ENCODE data around the gene DLX4. TPM values are rescaled to one million over a fixed set of nuclear protein-coding genes. Genes with fewer than 3 reads are reported as not detected.

The DLX4 gene
- total RNA-seq (1 to 10 TPM in 2 of 5 experiments, under 1 TPM in 3; 0.34 to 1.6 (median 0.74) TPM), polyA plus RNA-seq (not detected), total RNA-seq (0.40 reads per million)

- DNase-seq (peak in 2 of 9 donors; percentile 20 to 28), ATAC-seq (no peak)
- peaks cover 9 to 33% of the 10 kb centered on the region in 2 donors for H3K4me1 ChIP-seq (ENCODE audit: control insufficient read depth in 2 of 2, insufficient read depth in 2 of 2, low read length in 2 of 2)
- CTCF ChIA-PET: no interaction called here
- H3K4me1 Mint-ChIP-seq: peaks cover 21 to 73% (median 50%) of the 10 kb centered on the region in 7 donors
- peak within 1 kb of the TSS; percentile 81 for H3K4me3 ChIP-seq (ENCODE audit: low read length)
- POLR2A ChIA-PET: interaction anchor here (1.4 kb wide), 1 partner anchor 15 kb away, joined by 3 read pairs; no protein-coding TSS in a partner anchor
- intact Hi-C loops (cut with micrococcal nuclease): loop anchor here (2.0 to 10.0 kb wide), 5 partner anchors 26 to 1354 kb away; partner anchors contain the start of genes NGFR (in 2 of the 2), DLX3 (in 1 of the 2), HOXB7 (in 1 of the 2) and HOXB8 (in 1 of the 2)
- peaks cover 11 to 35% of the 10 kb centered on the region in 2 donors for H3K27me3 ChIP-seq (ENCODE audit: control insufficient read depth in 2 of 2, insufficient read depth in 2 of 2, low read length in 2 of 2)
- H3K27ac Mint-ChIP-seq: peak within 1 kb of the TSS; percentile 36 to 91 (median 59)
- H3K9me3 Mint-ChIP-seq: peaks cover 0 to 19% (median 8%) of the 10 kb centered on the region in 11 donors
- H3K9me3 ChIP-seq (ENCODE audit: control insufficient read depth in 2 of 3, low read length in 3 of 3): no peaks in the 10 kb centered on the region
- H3K36me3 ChIP-seq (ENCODE audit: control insufficient read depth in 2 of 3, insufficient read depth in 3 of 3, low read length in 3 of 3): no peaks in the 10 kb centered on the region
- peaks cover 59 to 93% (median 67%) of the 10 kb centered on the region in 5 donors for H3K27me3 Mint-ChIP-seq
- H3K27ac ChIP-seq (ENCODE audit: low read depth, low read length): no peak within 1 kb of the TSS
- H3K4me3 Mint-ChIP-seq: peak within 1 kb of the TSS; percentile 82 to 94 (median 90)
- peaks cover 0 to 5% (median 3%) of the 10 kb centered on the region in 5 donors for H3K36me3 Mint-ChIP-seq
Observed at GRCh38 chr17:49969134-49969759, at the start of gene DLX4. Gene DLX4 (plus strand): TSS chr17:49969190. CDS start chr17:49969469, 279 bp downstream.

- no peak overlapping the region for H3K27ac Mint-ChIP-seq
- no peak overlapping the region for H3K4me3 ChIP-seq (ENCODE audit: low read length)
- H3K4me3 Mint-ChIP-seq: no peak overlapping the region
- DNase-seq: no peak
- no peaks in the 10 kb centered on the region for H3K36me3 ChIP-seq (ENCODE audit: control insufficient read depth in 2 of 3, insufficient read depth in 3 of 3, low read length in 3 of 3)
- peaks cover 14 to 38% (median 21%) of the 10 kb centered on the region in 5 donors for H3K27me3 Mint-ChIP-seq
- H3K27me3 ChIP-seq (ENCODE audit: control insufficient read depth in 2 of 2, insufficient read depth in 2 of 2, low read length in 2 of 2): no peaks in the 10 kb centered on the region
- intact Hi-C loops (cut with micrococcal nuclease): no loop called here
- ATAC-seq: no peak
- H3K4me1 ChIP-seq (ENCODE audit: control insufficient read depth in 2 of 2, insufficient read depth in 2 of 2, low read length in 2 of 2): no peaks in the 10 kb centered on the region
- CTCF ChIA-PET: no interaction called here
- peaks cover 0 to 2% (median 0%) of the 10 kb centered on the region in 7 donors for H3K4me1 Mint-ChIP-seq
- peaks cover 0 to 1% (median 0%) of the 10 kb centered on the region in 11 donors for H3K9me3 Mint-ChIP-seq
- no peak overlapping the region for H3K27ac ChIP-seq (ENCODE audit: low read depth, low read length)
- no peaks in the 10 kb centered on the region for H3K9me3 ChIP-seq (ENCODE audit: control insufficient read depth in 2 of 3, low read length in 3 of 3)
- H3K36me3 Mint-ChIP-seq: no peaks in the 10 kb centered on the region
- POLR2A ChIA-PET: no interaction called here
Observed at GRCh38 chr17:49920030-49920769, 48.8 kb upstream of the DLX4 start.

GRCh38 chr17:49922095-49922494 lies 46.9 kb upstream of the DLX4 start:
- H3K27ac Mint-ChIP-seq: peak overlapping the region in 1 of 9 donors; percentile 26
- CTCF ChIA-PET: no interaction called here

GRCh38 chr17:49924116-49924515 lies 44.9 kb upstream of the DLX4 start:
- CTCF ChIA-PET: no interaction called here
- POLR2A ChIA-PET: no interaction called here
- peaks cover 0 to 37% (median 15%) of the 10 kb centered on the region in 5 donors for H3K27me3 Mint-ChIP-seq

More at GRCh38 chr17:49922095-49922494, 46.9 kb upstream of the DLX4 start:
- no peak for ATAC-seq
- Histone ChIP-seq H3K4me3 (ENCODE audit: low read length) (no peak overlapping the region), H3K9me3 (ENCODE audit: control insufficient read depth in 2 of 3, low read length in 3 of 3) (no peaks in the 10 kb centered on the region), H3K4me1 (ENCODE audit: control insufficient read depth in 2 of 2, insufficient read depth in 2 of 2, low read length in 2 of 2) (no peaks in the 10 kb centered on the region), H3K36me3 (ENCODE audit: control insufficient read depth in 2 of 3, insufficient read depth in 3 of 3, low read length in 3 of 3) (no peaks in the 10 kb centered on the region), H3K27ac (ENCODE audit: low read depth, low read length) (no peak overlapping the region), H3K27me3 (ENCODE audit: control insufficient read depth in 2 of 2, insufficient read depth in 2 of 2, low read length in 2 of 2) (no peaks in the 10 kb centered on the region)
- Mint-ChIP-seq H3K4me3 (no peak overlapping the region), H3K27me3 (peaks cover under 1 to 29% (median 12%) of the 10 kb centered on the region in 5 donors), H3K4me1 (no peaks in the 10 kb centered on the region), H3K36me3 (no peaks in the 10 kb centered on the region), H3K9me3 (peaks cover 0 to 1% (median 0%) of the 10 kb centered on the region in 11 donors)
- intact Hi-C loops (cut with micrococcal nuclease): no loop called here
- DNase-seq: no peak
- POLR2A ChIA-PET: no interaction called here

DNA sequence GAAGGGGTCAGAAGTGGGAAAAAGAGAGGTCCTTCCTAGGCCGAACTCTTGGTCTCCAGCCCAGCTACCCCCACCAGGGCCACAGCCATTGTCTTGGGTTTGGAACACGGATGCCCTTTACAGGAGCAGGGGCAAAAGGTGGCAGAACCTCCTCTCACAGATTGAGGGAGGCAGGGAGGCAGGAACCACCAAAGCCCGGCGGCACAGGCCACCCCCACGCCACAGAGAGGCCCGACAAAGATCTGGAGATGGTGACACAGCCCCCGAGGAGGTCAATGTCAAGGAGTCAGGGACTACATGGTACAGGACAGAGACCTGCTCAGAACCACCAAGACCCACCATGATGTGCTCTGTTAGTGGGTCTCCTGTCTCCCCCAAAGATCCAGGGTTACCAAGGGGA lies 44.4 kb upstream of the DLX4 start:
- Mint-ChIP-seq H3K4me1 (peaks cover 0 to 2% (median 0%) of the 10 kb centered on the region in 7 donors), H3K27ac (peak overlapping the region in 1 of 9 donors; percentile 70), H3K9me3 (peaks cover 0 to 1% (median 0%) of the 10 kb centered on the region in 11 donors), H3K4me3 (no peak overlapping the region), H3K36me3 (no peaks in the 10 kb centered on the region), H3K27me3 (peaks cover 0 to 38% (median 15%) of the 10 kb centered on the region in 5 donors)
- no peaks in the 10 kb centered on the region for H3K9me3 ChIP-seq (ENCODE audit: control insufficient read depth in 2 of 3, low read length in 3 of 3)
- no peaks in the 10 kb centered on the region for H3K27me3 ChIP-seq (ENCODE audit: control insufficient read depth in 2 of 2, insufficient read depth in 2 of 2, low read length in 2 of 2)
- ChIA-PET CTCF (no interaction called here), POLR2A (no interaction called here)
- DNase-seq (no peak), ATAC-seq (no peak)
- H3K4me3 ChIP-seq (ENCODE audit: low read length): no peak overlapping the region
- no peaks in the 10 kb centered on the region for H3K36me3 ChIP-seq (ENCODE audit: control insufficient read depth in 2 of 3, insufficient read depth in 3 of 3, low read length in 3 of 3)
- no peaks in the 10 kb centered on the region for H3K4me1 ChIP-seq (ENCODE audit: control insufficient read depth in 2 of 2, insufficient read depth in 2 of 2, low read length in 2 of 2)
- no peak overlapping the region for H3K27ac ChIP-seq (ENCODE audit: low read depth, low read length)
- intact Hi-C loops (cut with micrococcal nuclease): no loop called here

More at GRCh38 chr17:49924116-49924515, 44.9 kb upstream of the DLX4 start:
- no peak overlapping the region for H3K27ac Mint-ChIP-seq
- Histone ChIP-seq H3K4me3 (ENCODE audit: low read length) (no peak overlapping the region), H3K36me3 (ENCODE audit: control insufficient read depth in 2 of 3, insufficient read depth in 3 of 3, low read length in 3 of 3) (no peaks in the 10 kb centered on the region), H3K9me3 (ENCODE audit: control insufficient read depth in 2 of 3, low read length in 3 of 3) (no peaks in the 10 kb centered on the region), H3K27ac (ENCODE audit: low read depth, low read length) (no peak overlapping the region), H3K27me3 (ENCODE audit: control insufficient read depth in 2 of 2, insufficient read depth in 2 of 2, low read length in 2 of 2) (no peaks in the 10 kb centered on the region), H3K4me1 (ENCODE audit: control insufficient read depth in 2 of 2, insufficient read depth in 2 of 2, low read length in 2 of 2) (no peaks in the 10 kb centered on the region)
- no peaks in the 10 kb centered on the region for H3K36me3 Mint-ChIP-seq
- H3K4me1 Mint-ChIP-seq: no peaks in the 10 kb centered on the region
- peaks cover 0 to 1% (median 0%) of the 10 kb centered on the region in 11 donors for H3K9me3 Mint-ChIP-seq
- intact Hi-C loops (cut with micrococcal nuclease): no loop called here
- no peak overlapping the region for H3K4me3 Mint-ChIP-seq
- ATAC-seq (no peak), DNase-seq (no peak)

DNA sequence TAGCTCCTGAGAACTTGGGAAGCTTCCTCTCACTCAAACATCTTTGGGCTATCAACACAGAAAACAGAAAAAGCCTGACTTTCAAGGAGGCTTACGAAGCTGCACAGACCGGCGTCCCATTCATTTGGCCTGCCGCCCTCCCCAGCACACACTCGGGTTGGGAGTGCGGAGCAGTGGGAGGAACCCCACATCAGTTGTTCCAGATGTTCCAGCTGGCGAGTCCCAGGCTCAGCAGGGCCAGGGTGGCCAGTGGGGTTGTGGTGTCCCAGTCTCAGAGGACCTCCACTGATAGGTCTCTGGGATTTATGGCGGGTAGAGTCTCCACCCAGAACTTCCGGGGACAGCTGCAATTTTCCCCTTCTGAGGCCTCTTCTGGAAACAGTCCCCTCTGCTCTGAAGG lies 43.1 kb upstream of the DLX4 start:
- no peak for DNase-seq
- Mint-ChIP-seq H3K27ac (no peak overlapping the region), H3K9me3 (no peaks in the 10 kb centered on the region), H3K4me1 (peaks cover 0 to 2% (median 0%) of the 10 kb centered on the region in 7 donors), H3K36me3 (no peaks in the 10 kb centered on the region), H3K4me3 (no peak overlapping the region), H3K27me3 (peaks cover 0 to 49% (median 22%) of the 10 kb centered on the region in 5 donors)
- ATAC-seq: no peak
- ChIA-PET CTCF (no interaction called here), POLR2A (no interaction called here)
- no peaks in the 10 kb centered on the region for H3K9me3 ChIP-seq (ENCODE audit: control insufficient read depth in 2 of 3, low read length in 3 of 3)
- intact Hi-C loops (cut with micrococcal nuclease): no loop called here
- H3K27ac ChIP-seq (ENCODE audit: low read depth, low read length): no peak overlapping the region
- no peaks in the 10 kb centered on the region for H3K4me1 ChIP-seq (ENCODE audit: control insufficient read depth in 2 of 2, insufficient read depth in 2 of 2, low read length in 2 of 2)
- no peaks in the 10 kb centered on the region for H3K36me3 ChIP-seq (ENCODE audit: control insufficient read depth in 2 of 3, insufficient read depth in 3 of 3, low read length in 3 of 3)
- no peak overlapping the region for H3K4me3 ChIP-seq (ENCODE audit: low read length)
- H3K27me3 ChIP-seq (ENCODE audit: control insufficient read depth in 2 of 2, insufficient read depth in 2 of 2, low read length in 2 of 2): no peaks in the 10 kb centered on the region

Measured in naive thymus-derived CD4-positive, alpha-beta T cell (primary cell).